NB4 (cell line): Measurements from ENCODE around the gene PPP1R9A.

Experiments
- DNase-seq: peaks from one replicate; pipeline ENCODE4 v3.0.0; 2010; ENCODE audit warnings: low read depth
- H3K4me3 ChIP-seq: one replicate; pipeline ENCODE4 v1.5.1; 2011; ENCODE audit warnings: mild to moderate bottlenecking, low read depth, low read length, moderate library complexity
- MAX ChIP-seq: IDR thresholded peaks from 2 replicates; pipeline ENCODE4 v1.6.1; 2011; ENCODE audit warnings: low read depth, low read length
- MYC ChIP-seq: IDR thresholded peaks from 2 replicates; pipeline ENCODE4 v1.6.1; 2011; ENCODE audit warnings: low read depth, low read length
- POLR2A ChIP-seq: IDR thresholded peaks from 2 replicates; pipeline ENCODE4 v1.6.1; 2011; ENCODE audit warnings: mild to moderate bottlenecking; ENCODE audit not compliant: insufficient read length; ENCODE audit errors: extremely low read depth
- TF ChIP-seq, protein P1 (sequence below): IDR thresholded peaks from one replicate; pipeline ENCODE4 v1.5.1; 2012; ENCODE audit warnings: low read depth, low read length

The PPP1R9A gene

GRCh38 chr7:94893661-94894060 is 13.7 kb upstream of the PPP1R9A start:
- DNase-seq = no peak
- TF ChIP-seq MAX = no peak
- TF ChIP-seq MYC = no peak
- TF ChIP-seq POLR2A = no peak
- TF ChIP-seq, protein P1, sequence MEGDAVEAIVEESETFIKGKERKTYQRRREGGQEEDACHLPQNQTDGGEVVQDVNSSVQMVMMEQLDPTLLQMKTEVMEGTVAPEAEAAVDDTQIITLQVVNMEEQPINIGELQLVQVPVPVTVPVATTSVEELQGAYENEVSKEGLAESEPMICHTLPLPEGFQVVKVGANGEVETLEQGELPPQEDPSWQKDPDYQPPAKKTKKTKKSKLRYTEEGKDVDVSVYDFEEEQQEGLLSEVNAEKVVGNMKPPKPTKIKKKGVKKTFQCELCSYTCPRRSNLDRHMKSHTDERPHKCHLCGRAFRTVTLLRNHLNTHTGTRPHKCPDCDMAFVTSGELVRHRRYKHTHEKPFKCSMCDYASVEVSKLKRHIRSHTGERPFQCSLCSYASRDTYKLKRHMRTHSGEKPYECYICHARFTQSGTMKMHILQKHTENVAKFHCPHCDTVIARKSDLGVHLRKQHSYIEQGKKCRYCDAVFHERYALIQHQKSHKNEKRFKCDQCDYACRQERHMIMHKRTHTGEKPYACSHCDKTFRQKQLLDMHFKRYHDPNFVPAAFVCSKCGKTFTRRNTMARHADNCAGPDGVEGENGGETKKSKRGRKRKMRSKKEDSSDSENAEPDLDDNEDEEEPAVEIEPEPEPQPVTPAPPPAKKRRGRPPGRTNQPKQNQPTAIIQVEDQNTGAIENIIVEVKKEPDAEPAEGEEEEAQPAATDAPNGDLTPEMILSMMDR = no peak
- no peak overlapping the region for H3K4me3 ChIP-seq

DNA sequence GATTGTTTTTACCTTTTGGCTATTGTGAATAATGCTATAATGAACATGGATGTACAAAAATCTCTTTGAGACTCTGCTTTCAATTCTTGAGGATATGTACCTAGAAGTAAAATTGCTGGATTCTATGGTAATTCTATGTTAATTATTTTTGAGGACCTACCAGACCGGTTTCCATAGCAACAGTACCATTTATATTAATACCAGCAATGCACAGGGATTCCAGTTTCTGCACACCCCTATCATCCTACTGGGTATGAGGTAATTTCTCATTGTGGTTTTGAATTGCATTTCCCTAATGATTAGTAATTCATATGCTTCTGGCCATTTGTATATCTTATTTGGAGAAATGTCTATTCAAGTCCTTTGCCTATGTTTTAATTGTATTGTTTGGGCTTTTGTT is 9.9 kb upstream of the PPP1R9A start:
- TF ChIP-seq, protein P1 = no peak
- TF ChIP-seq POLR2A = no peak
- TF ChIP-seq MYC = no peak
- no peak for TF ChIP-seq MAX
- no peak for DNase-seq
- no peak overlapping the region for H3K4me3 ChIP-seq

GRCh38 chr7:94898340-94898739 is 9.1 kb upstream of the PPP1R9A start:
- H3K4me3 ChIP-seq = no peak overlapping the region
- TF ChIP-seq, protein P1 = no peak
- no peak for TF ChIP-seq MYC
- no peak for TF ChIP-seq POLR2A
- no peak for TF ChIP-seq MAX
- DNase-seq = no peak

DNA sequence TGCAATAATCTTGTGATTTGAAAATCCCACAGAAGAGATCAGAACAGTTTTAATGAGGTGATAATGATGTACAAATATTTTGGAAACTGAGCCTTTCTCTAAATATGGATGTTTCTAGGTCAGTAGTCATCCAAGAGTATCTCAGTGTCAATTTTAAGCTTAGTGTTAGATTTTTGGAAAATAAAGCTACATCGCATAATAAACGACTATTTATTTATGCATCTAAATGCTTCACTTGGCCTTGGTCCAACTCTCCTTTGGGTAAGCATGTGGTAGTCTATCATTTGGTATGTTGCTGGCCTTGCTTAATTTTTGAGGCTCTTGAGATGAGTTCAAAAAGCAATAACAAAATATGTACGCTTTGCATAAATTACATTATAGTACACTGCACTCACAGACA is 5.4 kb upstream of the PPP1R9A start:
- no peak for DNase-seq
- H3K4me3 ChIP-seq = no peak overlapping the region
- TF ChIP-seq POLR2A (no peak), MYC (no peak), MAX (no peak)
- TF ChIP-seq, protein P1 = no peak

GRCh38 chr7:94903971-94904370 is 3.4 kb upstream of the PPP1R9A start:
- no peak for DNase-seq
- H3K4me3 ChIP-seq = no peak overlapping the region
- TF ChIP-seq POLR2A (no peak), MAX (no peak), MYC (no peak)
- TF ChIP-seq, protein P1 = no peak

DNA sequence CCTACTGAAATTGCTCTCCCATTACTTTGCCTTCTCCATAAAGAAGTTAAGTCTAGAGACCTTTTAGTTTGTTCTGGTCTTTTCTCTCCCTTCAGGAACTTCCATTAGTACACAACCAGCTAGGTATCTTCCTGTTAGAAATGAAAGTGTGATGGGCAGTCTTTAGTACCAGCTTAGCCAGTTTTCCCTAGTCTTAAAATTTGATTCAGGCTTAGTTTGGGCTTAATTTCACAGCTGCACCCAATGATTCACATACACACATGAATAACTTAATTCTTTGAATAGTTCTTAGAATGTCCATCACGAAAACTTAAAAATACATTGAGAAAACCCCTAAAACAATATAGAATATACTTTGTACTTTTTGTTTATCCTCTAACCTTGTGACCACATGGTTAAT is 2.4 kb upstream of the PPP1R9A start:
- TF ChIP-seq, protein P1 = no peak
- H3K4me3 ChIP-seq = no peak overlapping the region
- no peak for DNase-seq
